HG02973 (cell line): Measurements from ENCODE around the gene SCG3.

Source experiments
- ATAC-seq: cut with Tn5 transposase; IDR thresholded peaks from one replicate; pipeline ENCODE4 v1.9.1; 2021; ENCODE audit warnings: moderate library complexity; ENCODE audit not compliant: unreplicated experiment

SCG3 gene

GRCh38 chr15:51677452-51677851 is 3.9 kb upstream of the SCG3 start:
- no peak for ATAC-seq

GRCh38 chr15:51678096-51678495 is 3.2 kb upstream of the SCG3 start:
- ATAC-seq, result no peak

- no peak for ATAC-seq
These were observed 982 bp upstream of the SCG3 start for GRCh38 chr15:51680321-51680720.

- no peak for ATAC-seq
These were observed 6.3 kb downstream of the SCG3 start for GRCh38 chr15:51687565-51687964.

- no peak for ATAC-seq
These were observed 7.6 kb downstream of the SCG3 start for GRCh38 chr15:51688863-51689262.

- ATAC-seq, result no peak
These were observed 10.9 kb downstream of the SCG3 start for GRCh38 chr15:51692154-51692553.

GRCh38 chr15:51696566-51696965 is 15.3 kb downstream of the SCG3 start:
- ATAC-seq, result no peak

GRCh38 chr15:51697163-51697562 is 15.9 kb downstream of the SCG3 start:
- ATAC-seq, result no peak

- ATAC-seq, result no peak
These were observed 18.1 kb downstream of the SCG3 start for GRCh38 chr15:51699373-51699772.

GRCh38 chr15:51702710-51703109 is 21.4 kb downstream of the SCG3 start:
- no peak for ATAC-seq

GRCh38 chr15:51706291-51706690 is 25.0 kb downstream of the SCG3 start:
- ATAC-seq, result no peak

- no peak for ATAC-seq
These were observed 25.8 kb downstream of the SCG3 start for GRCh38 chr15:51706926-51707608.

- no peak for ATAC-seq
These were observed 26.7 kb downstream of the SCG3 start for GRCh38 chr15:51708013-51708412.

GRCh38 chr15:51709031-51709430 is 27.7 kb downstream of the SCG3 start:
- ATAC-seq, result no peak

GRCh38 chr15:51714162-51714561 is 32.9 kb downstream of the SCG3 start:
- ATAC-seq, result no peak

GRCh38 chr15:51714911-51715310 is 33.6 kb downstream of the SCG3 start:
- ATAC-seq, result no peak

GRCh38 chr15:51718219-51718618 is 36.9 kb downstream of the SCG3 start:
- no peak for ATAC-seq

- no peak for ATAC-seq
These were observed 37.4 kb downstream of the SCG3 start for GRCh38 chr15:51718746-51719145.

GRCh38 chr15:51720201-51720995 is 39.1 kb downstream of the SCG3 start:
- no peak for ATAC-seq

- no peak for ATAC-seq
These were observed 40.1 kb downstream of the SCG3 start for GRCh38 chr15:51721199-51721960.

- ATAC-seq, result no peak
These were observed 42.9 kb downstream of the SCG3 start for GRCh38 chr15:51724199-51724598.

GRCh38 chr15:51724673-51725072 is 43.4 kb downstream of the SCG3 start:
- no peak for ATAC-seq
